Activated B cell treated with CpG ODN at 0.5 μM for 24 hours (primary cell): Measurements from ENCODE around the gene GAB4. TPM values are rescaled to one million over a fixed set of nuclear protein-coding genes. Genes with fewer than 3 reads are reported as not detected.
"Not testable (repeated sequence)": the region's sequence is repeated elsewhere in the genome, so short reads cannot be mapped to it uniquely, and the experiment has no call there.

Source experiments
- ATAC-seq: fragments of 200-7000 bp; cut with Tn5 transposase; one replicate; pipeline ENCODE4 v1.10.0; 2021; ENCODE audit warnings: low read depth, mild to moderate bottlenecking, moderate library complexity
- CTCF ChIA-PET: fragments of 350-600 bp; sonication (Branson Sonifier 250); formaldehyde crosslinking; loops from one replicate; lab custom pipeline; 2021; ENCODE audit warnings: antibody characterized with exemption; lab: Charles Lee
- POLR2A ChIA-PET: fragments of 350-600 bp; sonication (Branson Sonifier 250); formaldehyde crosslinking; loops from one replicate; lab custom pipeline; 2021; ENCODE audit warnings: antibody characterized with exemption; lab: Charles Lee
- DNase-seq: peaks from one replicate; pipeline ENCODE4 v3.0.0; 2022
- H3K27ac Mint-ChIP-seq: one replicate; pipeline ENCODE4 v1.8.0; 2020; ENCODE audit warnings: mixed read lengths
- H3K27me3 Mint-ChIP-seq: one replicate; pipeline ENCODE4 v1.8.0; 2021; ENCODE audit warnings: mixed read lengths
- H3K36me3 Mint-ChIP-seq: one replicate; pipeline ENCODE4 v1.8.0; 2021; ENCODE audit warnings: low read depth, mixed read lengths
- H3K4me1 Mint-ChIP-seq: one replicate; pipeline ENCODE4 v1.8.0; 2021; ENCODE audit warnings: mixed read lengths
- H3K4me3 Mint-ChIP-seq: one replicate; pipeline ENCODE4 v1.8.0; 2020; ENCODE audit warnings: mild to moderate bottlenecking, mixed read lengths
- H3K9me3 Mint-ChIP-seq: one replicate; pipeline ENCODE4 v1.8.0; 2020; ENCODE audit warnings: mixed read lengths
- intact Hi-C: fragments of 100-400 bp; cut with micrococcal nuclease; formaldehyde crosslinking; loops from one replicate; pipeline ENCODE4 v1.15.1; 2024
- total RNA-seq: library from RNA; stranded (reverse); gene quantifications from 2 replicates; pipeline ENCODE4 v1.2.3, GENCODE V29; 2022
- TF ChIP-seq, protein P1 (sequence below): fragments of 200-600 bp; IDR thresholded peaks from one replicate; pipeline ENCODE4 v1.8.0; 2022; ENCODE audit warnings: antibody characterized with exemption, mild to moderate bottlenecking

The GAB4 gene
- total RNA-seq, 1 donor from 2014 or later: 0.29 TPM

GRCh38 chr22:17043521-17043920 is 35.5 kb upstream of the GAB4 start:
- CTCF ChIA-PET: no interaction called here
- Mint-ChIP-seq H3K4me3 (no peak overlapping the region), H3K36me3 (peaks cover 25% of the 10 kb centered on the region), H3K27me3 (no peaks in the 10 kb centered on the region), H3K4me1 (peaks cover 38% of the 10 kb centered on the region), H3K9me3 (no peaks in the 10 kb centered on the region), H3K27ac (no peak overlapping the region)
- POLR2A ChIA-PET: no interaction called here
- DNase-seq (no peak), ATAC-seq (peak; percentile 42)
- intact Hi-C loops: no loop called here
- TF ChIP-seq, protein P1, sequence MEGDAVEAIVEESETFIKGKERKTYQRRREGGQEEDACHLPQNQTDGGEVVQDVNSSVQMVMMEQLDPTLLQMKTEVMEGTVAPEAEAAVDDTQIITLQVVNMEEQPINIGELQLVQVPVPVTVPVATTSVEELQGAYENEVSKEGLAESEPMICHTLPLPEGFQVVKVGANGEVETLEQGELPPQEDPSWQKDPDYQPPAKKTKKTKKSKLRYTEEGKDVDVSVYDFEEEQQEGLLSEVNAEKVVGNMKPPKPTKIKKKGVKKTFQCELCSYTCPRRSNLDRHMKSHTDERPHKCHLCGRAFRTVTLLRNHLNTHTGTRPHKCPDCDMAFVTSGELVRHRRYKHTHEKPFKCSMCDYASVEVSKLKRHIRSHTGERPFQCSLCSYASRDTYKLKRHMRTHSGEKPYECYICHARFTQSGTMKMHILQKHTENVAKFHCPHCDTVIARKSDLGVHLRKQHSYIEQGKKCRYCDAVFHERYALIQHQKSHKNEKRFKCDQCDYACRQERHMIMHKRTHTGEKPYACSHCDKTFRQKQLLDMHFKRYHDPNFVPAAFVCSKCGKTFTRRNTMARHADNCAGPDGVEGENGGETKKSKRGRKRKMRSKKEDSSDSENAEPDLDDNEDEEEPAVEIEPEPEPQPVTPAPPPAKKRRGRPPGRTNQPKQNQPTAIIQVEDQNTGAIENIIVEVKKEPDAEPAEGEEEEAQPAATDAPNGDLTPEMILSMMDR: no peak

- peak overlapping the region; percentile 86 for H3K27ac Mint-ChIP-seq
These were observed 29.1 kb upstream of the GAB4 start for GRCh38 chr22:17036842-17037711.

GRCh38 chr22:17035976-17036841 is 28.2 kb upstream of the GAB4 start:
- H3K9me3 Mint-ChIP-seq, POLR2A ChIA-PET, CTCF ChIA-PET, H3K27me3 Mint-ChIP-seq, H3K36me3 Mint-ChIP-seq, intact Hi-C loops: not testable (repeated sequence)
- peaks cover 23% of the 10 kb centered on the region for H3K4me1 Mint-ChIP-seq
- ATAC-seq (peak; percentile 51), DNase-seq (peak; percentile 32)
- H3K4me3 Mint-ChIP-seq: peak overlapping the region; percentile 83
- peak overlapping the region; percentile 63 for H3K27ac Mint-ChIP-seq

More at GRCh38 chr22:17036842-17037711, 29.1 kb upstream of the GAB4 start:
- ATAC-seq: peak; percentile 85
- DNase-seq: peak; percentile 38
- intact Hi-C loops, H3K27me3 Mint-ChIP-seq, POLR2A ChIA-PET, H3K36me3 Mint-ChIP-seq, H3K9me3 Mint-ChIP-seq, CTCF ChIA-PET: not testable (repeated sequence)
- H3K4me3 Mint-ChIP-seq: peak overlapping the region; percentile 88
- peaks cover 28% of the 10 kb centered on the region for H3K4me1 Mint-ChIP-seq

- ATAC-seq (no peak), DNase-seq (no peak)
- Mint-ChIP-seq H3K36me3 (no peaks in the 10 kb centered on the region), H3K27ac (no peak overlapping the region), H3K9me3 (no peaks in the 10 kb centered on the region), H3K27me3 (no peaks in the 10 kb centered on the region), H3K4me1 (peaks cover 21% of the 10 kb centered on the region), H3K4me3 (peak overlapping the region; percentile 83)
- TF ChIP-seq, protein P1: no peak
- POLR2A ChIA-PET: no interaction called here
- intact Hi-C loops: no loop called here
- CTCF ChIA-PET: no interaction called here
These were observed 27.2 kb upstream of the GAB4 start for GRCh38 chr22:17035246-17035645.

DNA sequence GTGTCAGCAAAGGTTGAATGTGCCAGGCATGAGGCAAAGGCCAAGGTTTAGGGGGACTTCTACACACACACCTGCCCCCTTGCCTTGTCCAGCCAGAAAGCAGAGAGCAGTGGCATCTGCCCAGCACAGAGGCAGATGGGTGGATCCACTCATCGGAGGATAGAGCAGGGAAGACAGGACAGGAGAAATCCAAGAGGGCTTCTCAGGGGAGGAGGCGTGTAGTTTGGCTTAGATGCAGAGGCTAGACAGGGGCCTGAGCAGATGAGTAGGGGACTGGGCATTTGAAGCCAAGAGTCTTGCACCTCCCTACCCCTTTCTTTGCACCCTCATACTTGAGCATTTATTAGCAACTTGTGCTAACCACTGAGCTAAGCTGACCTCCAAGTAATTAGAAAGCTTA is 26.5 kb upstream of the GAB4 start:
- H3K4me1 Mint-ChIP-seq: peaks cover 18% of the 10 kb centered on the region
- intact Hi-C loops, H3K4me3 Mint-ChIP-seq, ATAC-seq, H3K9me3 Mint-ChIP-seq, H3K27me3 Mint-ChIP-seq, CTCF ChIA-PET, DNase-seq, H3K36me3 Mint-ChIP-seq, POLR2A ChIA-PET: not testable (repeated sequence)
- H3K27ac Mint-ChIP-seq: peak overlapping the region; percentile 12

GRCh38 chr22:17032277-17032676 is 24.3 kb upstream of the GAB4 start:
- CTCF ChIA-PET, DNase-seq, H3K4me3 Mint-ChIP-seq, H3K9me3 Mint-ChIP-seq, H3K36me3 Mint-ChIP-seq, intact Hi-C loops, ATAC-seq, POLR2A ChIA-PET, H3K27ac Mint-ChIP-seq, H3K4me1 Mint-ChIP-seq, H3K27me3 Mint-ChIP-seq: not testable (repeated sequence)

DNA sequence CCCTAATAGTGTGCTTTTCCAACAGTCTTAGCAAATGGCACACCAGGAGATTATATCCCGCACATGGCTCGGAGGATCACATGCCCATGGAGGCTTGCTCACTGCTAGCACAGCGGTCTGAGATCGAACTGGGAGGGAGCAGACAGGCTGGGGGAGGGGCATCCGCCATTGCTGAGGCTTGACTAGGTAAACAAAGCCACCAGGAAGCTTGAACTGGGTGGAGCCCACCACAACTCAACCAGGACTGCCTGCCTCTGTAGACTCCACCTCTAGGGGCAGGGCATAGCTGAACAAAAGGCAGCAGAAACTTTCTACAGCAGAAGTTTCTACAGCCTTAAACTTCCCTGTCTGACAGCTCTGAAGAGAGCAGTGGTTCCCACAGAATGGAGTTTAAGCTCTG is 16.4 kb upstream of the GAB4 start:
- H3K4me1 Mint-ChIP-seq, H3K9me3 Mint-ChIP-seq, POLR2A ChIA-PET, H3K36me3 Mint-ChIP-seq, ATAC-seq, CTCF ChIA-PET, H3K27ac Mint-ChIP-seq, intact Hi-C loops, DNase-seq, H3K4me3 Mint-ChIP-seq: not testable (repeated sequence)
- peaks cover 10% of the 10 kb centered on the region for H3K27me3 Mint-ChIP-seq

DNA sequence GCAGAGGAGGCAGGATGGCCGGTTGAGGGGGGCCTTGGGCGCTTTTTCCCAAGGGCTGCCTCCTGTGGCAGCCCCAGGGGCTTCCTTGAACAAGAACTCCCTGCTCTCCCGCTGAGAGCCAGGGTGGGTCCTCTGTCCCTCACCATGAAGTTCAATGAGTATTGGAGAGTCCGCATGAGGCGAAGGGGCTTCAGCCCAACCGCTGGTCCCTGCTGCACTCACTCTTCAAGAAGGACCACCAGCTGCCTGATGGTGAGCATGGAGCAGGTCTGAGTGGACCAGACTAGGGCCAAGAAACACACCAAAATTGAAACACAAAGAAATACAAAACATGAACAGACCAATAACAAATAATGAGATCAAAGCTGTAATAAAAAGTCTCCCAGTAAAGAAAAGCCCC is 7.5 kb upstream of the GAB4 start:
- H3K27ac Mint-ChIP-seq, POLR2A ChIA-PET: not testable (repeated sequence)

DNA sequence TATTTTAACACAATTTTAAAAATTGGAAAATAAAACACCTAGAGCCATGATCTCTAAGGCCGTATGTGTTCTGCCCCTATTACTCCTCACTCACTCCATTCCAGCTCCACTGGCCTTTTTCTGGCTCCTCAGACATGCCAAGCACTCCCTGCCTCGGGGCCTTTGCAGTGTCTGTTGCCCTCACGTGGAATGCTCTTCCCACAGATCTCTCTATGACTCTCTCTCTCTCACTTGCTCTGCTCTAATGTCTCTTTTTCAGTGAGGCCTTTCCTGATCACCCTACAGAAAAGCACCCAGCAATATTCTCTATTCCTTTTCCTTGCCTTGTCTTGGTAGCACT is 6.0 kb upstream of the GAB4 start:
- H3K9me3 Mint-ChIP-seq, H3K36me3 Mint-ChIP-seq, DNase-seq, CTCF ChIA-PET, intact Hi-C loops, H3K4me1 Mint-ChIP-seq, H3K4me3 Mint-ChIP-seq, H3K27ac Mint-ChIP-seq, POLR2A ChIA-PET, ATAC-seq: not testable (repeated sequence)
- H3K27me3 Mint-ChIP-seq: peaks cover 24% of the 10 kb centered on the region

More for the DNA sequence above, 7.5 kb upstream of the GAB4 start:
- H3K9me3 Mint-ChIP-seq, DNase-seq, ATAC-seq, CTCF ChIA-PET, H3K36me3 Mint-ChIP-seq, H3K4me3 Mint-ChIP-seq, intact Hi-C loops, H3K4me1 Mint-ChIP-seq: not testable (repeated sequence)
- peaks cover 24% of the 10 kb centered on the region for H3K27me3 Mint-ChIP-seq
